HG02870 (cell line): ENCODE results near the gene CFAP57.

Experiments used
- ATAC-seq: cut with Tn5 transposase; IDR thresholded peaks from one replicate; pipeline ENCODE4 v1.9.1; 2021; ENCODE audit warnings: mild to moderate bottlenecking, moderate library complexity; ENCODE audit not compliant: unreplicated experiment

CFAP57 gene

GRCh38 chr1:43293176-43293575, 121.0 kb downstream of the CFAP57 start:
- ATAC-seq, result no peak

GRCh38 chr1:43293896-43294760, 122.0 kb downstream of the CFAP57 start:
- ATAC-seq, result no peak

GRCh38 chr1:43294761-43295160, 122.6 kb downstream of the CFAP57 start:
- ATAC-seq, result no peak

GRCh38 chr1:43296207-43296606, 124.1 kb downstream of the CFAP57 start:
- ATAC-seq, result no peak

DNA sequence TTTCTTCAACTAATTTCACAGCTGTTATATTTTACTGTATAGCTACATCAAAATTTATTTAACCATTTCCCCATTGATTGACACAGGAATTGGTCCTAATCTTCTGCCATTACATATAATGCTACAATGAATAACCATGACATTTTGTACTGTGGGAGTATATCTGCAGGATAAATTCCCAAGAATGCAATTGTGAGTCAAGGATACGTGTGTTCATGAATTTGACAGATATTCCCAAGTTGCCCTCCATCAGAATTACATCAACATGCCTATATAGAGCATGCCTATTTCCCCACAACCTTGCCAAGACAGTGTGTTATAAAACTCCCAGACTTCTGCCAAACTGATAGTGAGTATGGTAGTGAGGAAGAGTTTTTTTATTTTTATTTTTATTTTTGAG, 125.9 kb downstream of the CFAP57 start:
- ATAC-seq, result no peak

DNA sequence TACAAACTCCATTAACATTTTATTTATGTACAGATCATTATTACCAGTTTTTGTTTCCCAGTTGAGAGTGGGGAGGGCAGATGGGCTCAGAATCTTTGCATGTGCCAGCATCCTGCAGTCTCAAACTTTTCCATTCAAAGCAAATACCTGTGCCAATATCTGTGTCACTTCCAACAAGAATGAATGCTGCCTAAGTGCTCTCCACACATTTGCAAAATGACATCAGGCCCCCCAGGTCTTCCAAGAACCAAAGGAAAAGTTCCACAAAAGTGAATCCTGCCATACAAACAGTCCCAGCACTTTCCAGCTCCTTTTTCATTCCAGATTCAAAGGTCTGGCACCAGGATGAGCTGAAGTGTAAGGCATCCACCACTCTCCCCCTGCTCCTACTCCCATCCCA, 127.0 kb downstream of the CFAP57 start:
- ATAC-seq, result no peak

DNA sequence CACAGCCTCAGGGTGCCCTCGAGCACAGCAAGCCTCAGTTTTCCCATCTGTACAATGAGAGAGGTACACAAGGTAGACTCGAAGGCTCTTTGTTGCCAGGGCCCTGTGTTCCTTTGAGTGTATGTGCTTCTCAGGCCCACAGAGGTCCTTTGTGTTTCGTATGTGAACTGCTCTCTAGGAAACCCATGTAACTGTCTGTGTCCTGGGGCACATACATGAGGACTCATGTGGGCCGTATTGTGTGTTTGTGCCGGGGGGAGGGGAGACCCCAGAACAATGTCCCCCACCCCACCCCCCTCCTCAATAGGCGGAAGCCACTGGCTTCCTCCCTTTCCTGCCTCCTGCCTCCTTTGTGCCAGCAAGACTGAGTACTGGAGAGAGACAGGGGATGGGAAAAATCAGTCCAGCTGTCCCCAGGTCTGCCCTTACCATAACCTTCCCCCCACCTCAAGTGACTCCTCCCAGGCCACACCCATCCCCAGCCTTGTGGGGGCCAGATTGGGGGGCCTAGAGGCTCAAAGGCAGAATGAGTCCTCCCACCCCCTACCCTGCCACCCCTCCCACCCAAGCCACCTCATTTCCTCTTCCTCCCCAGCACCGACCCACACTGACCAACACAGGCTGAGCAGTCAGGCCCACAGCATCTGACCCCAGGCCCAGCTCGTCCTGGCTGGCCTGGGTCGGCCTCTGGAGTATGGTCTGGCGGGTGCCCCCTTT, 128.4 kb downstream of the CFAP57 start, which contains the start of gene TIE1:
TIE1 (plus strand) TSS at position 605 of the 717 bp plus-strand sequence; CDS start at position 695, 90 bp downstream.
- no peak for ATAC-seq

GRCh38 chr1:43302201-43302600, 130.1 kb downstream of the CFAP57 start:
- ATAC-seq, result no peak

- ATAC-seq, result no peak
These were observed 130.8 kb downstream of the CFAP57 start for GRCh38 chr1:43302721-43303470.

GRCh38 chr1:43303471-43304313, 131.6 kb downstream of the CFAP57 start:
- ATAC-seq, result no peak
